GM23338 (cell line): ENCODE results near the gene CATSPERD. TPM values are rescaled to one million over a fixed set of nuclear protein-coding genes. Genes with fewer than 3 reads are reported as not detected.

Source experiments
- ATAC-seq: fragments of 200-7000 bp; cut with Tn5 transposase; 3 replicates; pipeline ENCODE4 v1.9.1; 2020
- DNase-seq: peaks from one replicate; pipeline ENCODE4 v3.0.0-alpha.2; 2015; ENCODE audit warnings: low spot score
- H2AFZ ChIP-seq: fragments of 200-600 bp; sonication (generic); 2 replicates; pipeline ENCODE4 v1.8.0; 2016; ENCODE audit warnings: antibody characterized with exemption, mild to moderate bottlenecking, moderate library complexity
- H3F3A ChIP-seq: fragments of 200-600 bp; sonication (generic); replicated peaks from 2 replicates; pipeline ENCODE4 v1.8.0; 2017; ENCODE audit warnings: antibody characterized with exemption, mixed run types, low read depth
- H3K27ac ChIP-seq: fragments of 200-600 bp; sonication (generic); 2 replicates; pipeline ENCODE4 v1.6.1; 2016; ENCODE audit warnings: low read depth
- H3K27me3 ChIP-seq: fragments of 200-600 bp; sonication (generic); 2 replicates; pipeline ENCODE4 v1.8.0; 2016; ENCODE audit warnings: mild to moderate bottlenecking, mixed run types, moderate library complexity; ENCODE audit not compliant: insufficient read depth
- H3K36me3 ChIP-seq: fragments of 200-600 bp; sonication (generic); 2 replicates; pipeline ENCODE4 v1.8.0; 2016; ENCODE audit warnings: mild to moderate bottlenecking; ENCODE audit not compliant: insufficient read depth
- H3K4me1 ChIP-seq: fragments of 200-600 bp; sonication (generic); 2 replicates; pipeline ENCODE4 v1.8.0; 2016; ENCODE audit warnings: mild to moderate bottlenecking, moderate library complexity; ENCODE audit not compliant: insufficient read depth
- H3K4me2 ChIP-seq: fragments of 200-600 bp; sonication (generic); 2 replicates; pipeline ENCODE4 v1.7.1; 2017; ENCODE audit warnings: mixed run types
- H3K4me3 ChIP-seq: fragments of 200-600 bp; sonication (generic); 2 replicates; pipeline ENCODE4 v1.6.1; 2016; ENCODE audit warnings: mixed run types
- H3K79me2 ChIP-seq: fragments of 200-600 bp; sonication (generic); replicated peaks from 2 replicates; pipeline ENCODE4 v1.8.0; 2017; ENCODE audit warnings: mild to moderate bottlenecking; ENCODE audit not compliant: insufficient read depth
- H3K9me2 ChIP-seq: fragments of 200-600 bp; sonication (generic); 2 replicates; pipeline ENCODE4 v1.8.0; 2017; ENCODE audit not compliant: insufficient read depth
- H4K20me1 ChIP-seq: fragments of 200-600 bp; sonication (generic); replicated peaks from 2 replicates; pipeline ENCODE4 v1.8.0; 2017; ENCODE audit warnings: mild to moderate bottlenecking; ENCODE audit not compliant: insufficient read depth
- H3K27ac Mint-ChIP-seq: 2 replicates; pipeline ENCODE4 v1.8.0; 2020; ENCODE audit warnings: inconsistent platforms, mild to moderate bottlenecking, moderate library complexity, mixed read lengths
- H3K27me3 Mint-ChIP-seq: 3 replicates; pipeline ENCODE4 v1.8.0; 2022; ENCODE audit warnings: low read depth, mild to moderate bottlenecking, moderate library complexity, mixed read lengths, inconsistent platforms; ENCODE audit not compliant: insufficient read depth, poor library complexity
- H3K36me3 Mint-ChIP-seq: 3 replicates; pipeline ENCODE4 v1.8.0; 2021; ENCODE audit warnings: low read depth, mild to moderate bottlenecking, inconsistent platforms, moderate library complexity, mixed read lengths
- H3K4me1 Mint-ChIP-seq: 3 replicates; pipeline ENCODE4 v1.8.0; 2020; ENCODE audit warnings: mild to moderate bottlenecking, inconsistent platforms, mixed read lengths
- H3K4me3 Mint-ChIP-seq: 3 replicates; pipeline ENCODE4 v1.8.0; 2021; ENCODE audit warnings: moderate library complexity, mild to moderate bottlenecking, inconsistent platforms, mixed read lengths
- H3K9me3 Mint-ChIP-seq: 3 replicates; pipeline ENCODE4 v1.8.0; 2020; ENCODE audit warnings: moderate library complexity, mild to moderate bottlenecking, inconsistent platforms, mixed read lengths
- CREB1 ChIP-seq: fragments of 250-450 bp; sonication (Bioruptor Pico); IDR thresholded peaks from 2 replicates; pipeline ENCODE4 v1.5.0; 2020; ENCODE audit warnings: low read depth, mild to moderate bottlenecking, moderate library complexity
- EZH2phosphoT487 ChIP-seq: fragments of 200-600 bp; sonication (generic); IDR thresholded peaks from one replicate; pipeline ENCODE4 v1.8.1; 2018; ENCODE audit warnings: antibody characterized with exemption; ENCODE audit not compliant: unreplicated experiment
- JUNB ChIP-seq: IDR thresholded peaks from one replicate; pipeline ENCODE4 v1.6.1; 2016; ENCODE audit warnings: antibody characterized with exemption; ENCODE audit not compliant: unreplicated experiment
- NANOG ChIP-seq: IDR thresholded peaks from 2 replicates; pipeline ENCODE4 v1.6.1; 2016; ENCODE audit warnings: antibody characterized with exemption, borderline replicate concordance
- POLR2AphosphoS5 ChIP-seq: IDR thresholded peaks from 2 replicates; pipeline ENCODE4 v1.6.1; 2016; ENCODE audit warnings: antibody characterized with exemption, low read depth
- STAT1 ChIP-seq: IDR thresholded peaks from one replicate; pipeline ENCODE4 v1.6.1; 2016; ENCODE audit warnings: antibody characterized with exemption; ENCODE audit not compliant: unreplicated experiment
- ZNF331 ChIP-seq: fragments of 250-450 bp; sonication (Bioruptor Pico); IDR thresholded peaks from 2 replicates; pipeline ENCODE4 v1.5.0; 2020; ENCODE audit warnings: low read depth, mild to moderate bottlenecking, moderate library complexity
- polyA plus RNA-seq: library from polyadenylated mRNA; unstranded; fragments of >200 nt; fragmentation: Nextera tagmentation; extraction: Ambion mirVana; gene quantifications from 2 replicates; pipeline ENCODE4 v1.2.1, GENCODE V29; 2016
- total RNA-seq: library from RNA; depleted of rRNA; stranded (reverse); fragments of >200 nt; shearing (Covaris generic); gene quantifications from 2 replicates; pipeline ENCODE4 v1.2.3, GENCODE V29; 2014
- TF ChIP-seq, protein P1 (sequence below): fragments of 250-450 bp; sonication (Bioruptor Pico); IDR thresholded peaks from 2 replicates; pipeline ENCODE4 v1.5.0; 2020; ENCODE audit warnings: mild to moderate bottlenecking, moderate library complexity

CATSPERD gene
- total and polyA plus RNA-seq, 2 experiments from 2014 or later, result 0.17 TPM; not detected in 1

DNA sequence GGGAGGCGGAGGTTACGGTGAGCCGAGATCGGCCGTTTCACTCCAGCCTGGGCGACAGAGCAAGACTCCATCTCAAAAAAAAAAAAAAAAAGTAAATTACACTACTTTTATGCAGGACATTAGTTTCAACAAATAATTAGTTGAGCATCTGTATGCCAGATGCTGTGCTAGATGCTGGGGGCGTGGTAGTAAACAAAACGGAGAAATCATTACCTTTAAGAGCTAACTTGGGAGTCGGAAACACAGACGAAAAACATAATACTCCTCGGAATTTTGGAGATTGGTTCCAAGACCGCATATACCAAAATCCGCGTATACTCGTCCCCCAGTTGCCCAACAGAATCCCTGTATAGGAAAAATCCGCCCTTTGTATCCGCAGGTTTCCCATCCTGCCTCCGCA is 71.8 kb downstream of the CATSPERD start (continued):
- TF ChIP-seq, protein P1, sequence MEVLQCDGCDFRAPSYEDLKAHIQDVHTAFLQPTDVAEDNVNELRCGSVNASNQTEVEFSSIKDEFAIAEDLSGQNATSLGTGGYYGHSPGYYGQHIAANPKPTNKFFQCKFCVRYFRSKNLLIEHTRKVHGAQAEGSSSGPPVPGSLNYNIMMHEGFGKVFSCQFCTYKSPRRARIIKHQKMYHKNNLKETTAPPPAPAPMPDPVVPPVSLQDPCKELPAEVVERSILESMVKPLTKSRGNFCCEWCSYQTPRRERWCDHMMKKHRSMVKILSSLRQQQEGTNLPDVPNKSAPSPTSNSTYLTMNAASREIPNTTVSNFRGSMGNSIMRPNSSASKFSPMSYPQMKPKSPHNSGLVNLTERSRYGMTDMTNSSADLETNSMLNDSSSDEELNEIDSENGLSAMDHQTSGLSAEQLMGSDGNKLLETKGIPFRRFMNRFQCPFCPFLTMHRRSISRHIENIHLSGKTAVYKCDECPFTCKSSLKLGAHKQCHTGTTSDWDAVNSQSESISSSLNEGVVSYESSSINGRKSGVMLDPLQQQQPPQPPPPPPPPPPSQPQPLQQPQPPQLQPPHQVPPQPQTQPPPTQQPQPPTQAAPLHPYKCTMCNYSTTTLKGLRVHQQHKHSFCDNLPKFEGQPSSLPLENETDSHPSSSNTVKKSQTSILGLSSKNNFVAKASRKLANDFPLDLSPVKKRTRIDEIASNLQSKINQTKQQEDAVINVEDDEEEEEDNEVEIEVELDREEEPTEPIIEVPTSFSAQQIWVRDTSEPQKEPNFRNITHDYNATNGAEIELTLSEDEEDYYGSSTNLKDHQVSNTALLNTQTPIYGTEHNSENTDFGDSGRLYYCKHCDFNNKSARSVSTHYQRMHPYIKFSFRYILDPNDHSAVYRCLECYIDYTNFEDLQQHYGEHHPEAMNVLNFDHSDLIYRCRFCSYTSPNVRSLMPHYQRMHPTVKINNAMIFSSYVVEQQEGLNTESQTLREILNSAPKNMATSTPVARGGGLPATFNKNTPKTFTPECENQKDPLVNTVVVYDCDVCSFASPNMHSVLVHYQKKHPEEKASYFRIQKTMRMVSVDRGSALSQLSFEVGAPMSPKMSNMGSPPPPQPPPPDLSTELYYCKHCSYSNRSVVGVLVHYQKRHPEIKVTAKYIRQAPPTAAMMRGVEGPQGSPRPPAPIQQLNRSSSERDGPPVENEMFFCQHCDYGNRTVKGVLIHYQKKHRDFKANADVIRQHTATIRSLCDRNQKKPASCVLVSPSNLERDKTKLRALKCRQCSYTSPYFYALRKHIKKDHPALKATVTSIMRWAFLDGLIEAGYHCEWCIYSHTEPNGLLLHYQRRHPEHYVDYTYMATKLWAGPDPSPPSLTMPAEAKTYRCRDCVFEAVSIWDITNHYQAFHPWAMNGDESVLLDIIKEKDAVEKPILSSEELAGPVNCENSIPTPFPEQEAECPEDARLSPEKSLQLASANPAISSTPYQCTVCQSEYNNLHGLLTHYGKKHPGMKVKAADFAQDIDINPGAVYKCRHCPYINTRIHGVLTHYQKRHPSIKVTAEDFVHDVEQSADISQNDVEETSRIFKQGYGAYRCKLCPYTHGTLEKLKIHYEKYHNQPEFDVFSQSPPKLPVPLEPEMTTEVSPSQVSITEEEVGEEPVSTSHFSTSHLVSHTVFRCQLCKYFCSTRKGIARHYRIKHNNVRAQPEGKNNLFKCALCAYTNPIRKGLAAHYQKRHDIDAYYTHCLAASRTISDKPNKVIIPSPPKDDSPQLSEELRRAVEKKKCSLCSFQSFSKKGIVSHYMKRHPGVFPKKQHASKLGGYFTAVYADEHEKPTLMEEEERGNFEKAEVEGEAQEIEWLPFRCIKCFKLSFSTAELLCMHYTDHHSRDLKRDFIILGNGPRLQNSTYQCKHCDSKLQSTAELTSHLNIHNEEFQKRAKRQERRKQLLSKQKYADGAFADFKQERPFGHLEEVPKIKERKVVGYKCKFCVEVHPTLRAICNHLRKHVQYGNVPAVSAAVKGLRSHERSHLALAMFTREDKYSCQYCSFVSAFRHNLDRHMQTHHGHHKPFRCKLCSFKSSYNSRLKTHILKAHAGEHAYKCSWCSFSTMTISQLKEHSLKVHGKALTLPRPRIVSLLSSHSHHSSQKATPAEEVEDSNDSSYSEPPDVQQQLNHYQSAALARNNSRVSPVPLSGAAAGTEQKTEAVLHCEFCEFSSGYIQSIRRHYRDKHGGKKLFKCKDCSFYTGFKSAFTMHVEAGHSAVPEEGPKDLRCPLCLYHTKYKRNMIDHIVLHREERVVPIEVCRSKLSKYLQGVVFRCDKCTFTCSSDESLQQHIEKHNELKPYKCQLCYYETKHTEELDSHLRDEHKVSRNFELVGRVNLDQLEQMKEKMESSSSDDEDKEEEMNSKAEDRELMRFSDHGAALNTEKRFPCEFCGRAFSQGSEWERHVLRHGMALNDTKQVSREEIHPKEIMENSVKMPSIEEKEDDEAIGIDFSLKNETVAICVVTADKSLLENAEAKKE (CRISPR knock-in tag), result no peak
- TF ChIP-seq CREB1 (CRISPR knock-in tag) (no peak), EZH2phosphoT487 (no peak), ZNF331 (CRISPR knock-in tag) (no peak), POLR2AphosphoS5 (no peak), JUNB (no peak)

DNA sequence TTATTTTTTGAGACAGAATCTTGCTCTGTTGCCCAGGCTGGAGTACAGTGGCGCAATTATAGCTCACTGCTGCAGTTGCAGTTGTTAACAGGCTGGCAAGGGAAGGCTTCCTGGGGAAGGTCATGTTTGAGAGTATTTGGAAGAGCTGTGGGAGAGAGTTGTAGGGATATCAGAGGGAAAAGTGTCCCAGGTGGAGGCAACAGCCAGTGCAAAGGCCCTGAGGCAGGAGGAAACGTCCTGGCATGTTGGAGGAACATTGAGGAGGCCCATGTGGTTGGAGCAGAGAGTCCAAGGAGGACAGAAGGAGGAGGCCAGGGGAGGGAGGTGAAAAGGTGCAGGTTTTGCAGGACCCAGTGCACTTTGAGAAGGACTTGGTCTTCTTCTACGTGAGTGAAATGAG is 72.8 kb downstream of the CATSPERD start:
- ATAC-seq, result no peak
- peaks cover 5% of the 10 kb centered on the region for H3K4me1 Mint-ChIP-seq

More for the DNA sequence above, 72.8 kb downstream of the CATSPERD start:
- Histone ChIP-seq H3K9me2 (no peaks in the 10 kb centered on the region), H3K4me1 (no peaks in the 10 kb centered on the region), H3K27me3 (no peaks in the 10 kb centered on the region), H3K36me3 (peaks cover 5% of the 10 kb centered on the region; the same call in 1 of the 2 replicates), H2AFZ (no peak overlapping the region), H3F3A (no peaks in the 10 kb centered on the region), H3K79me2 (no peaks in the 10 kb centered on the region), H3K4me2 (no peak overlapping the region), H3K27ac (no peak overlapping the region), H4K20me1 (no peaks in the 10 kb centered on the region; the same call in 1 of the 2 replicates), H3K4me3 (no peak overlapping the region)
- Mint-ChIP-seq H3K36me3 (peaks cover 21% of the 10 kb centered on the region), H3K9me3 (no peaks in the 10 kb centered on the region; the same call in 1 of the 3 replicates), H3K27ac (no peak overlapping the region), H3K4me3 (no peak overlapping the region), H3K27me3 (peaks cover 18% of the 10 kb centered on the region)
- TF ChIP-seq EZH2phosphoT487 (no peak), STAT1 (no peak), NANOG (no peak)
- no peak for DNase-seq
